KOPT-K1 (cell line): Measurements from ENCODE around the gene PRKCE.
A peak's percentile ranks its signal among the peaks of the same experiment; 100 is the strongest.

Source experiments
- H3K27ac ChIP-seq: fragments of 200-600 bp; sonication (generic); 2 replicates; pipeline ENCODE4 v1.5.1; 2016; ENCODE audit warnings: antibody characterized with exemption, mild to moderate bottlenecking, low read depth, low read length; ENCODE audit not compliant: poor library complexity, severe bottlenecking
- H3K36me3 ChIP-seq: fragments of 200-600 bp; sonication (generic); 2 replicates; pipeline ENCODE4 v1.5.1; 2017; ENCODE audit warnings: antibody characterized with exemption, mild to moderate bottlenecking, low read length, moderate library complexity; ENCODE audit not compliant: insufficient read depth
- H3K9me3 ChIP-seq: fragments of 200-600 bp; sonication (generic); 2 replicates; pipeline ENCODE4 v1.5.1; 2017; ENCODE audit warnings: antibody characterized with exemption, low read length, mild to moderate bottlenecking; ENCODE audit not compliant: insufficient read depth, poor library complexity, severe bottlenecking

Gene PRKCE

GRCh38 chr2:45979065-45979464 lies 327.6 kb downstream of the PRKCE start:
- no peaks in the 10 kb centered on the region for H3K36me3 ChIP-seq

DNA sequence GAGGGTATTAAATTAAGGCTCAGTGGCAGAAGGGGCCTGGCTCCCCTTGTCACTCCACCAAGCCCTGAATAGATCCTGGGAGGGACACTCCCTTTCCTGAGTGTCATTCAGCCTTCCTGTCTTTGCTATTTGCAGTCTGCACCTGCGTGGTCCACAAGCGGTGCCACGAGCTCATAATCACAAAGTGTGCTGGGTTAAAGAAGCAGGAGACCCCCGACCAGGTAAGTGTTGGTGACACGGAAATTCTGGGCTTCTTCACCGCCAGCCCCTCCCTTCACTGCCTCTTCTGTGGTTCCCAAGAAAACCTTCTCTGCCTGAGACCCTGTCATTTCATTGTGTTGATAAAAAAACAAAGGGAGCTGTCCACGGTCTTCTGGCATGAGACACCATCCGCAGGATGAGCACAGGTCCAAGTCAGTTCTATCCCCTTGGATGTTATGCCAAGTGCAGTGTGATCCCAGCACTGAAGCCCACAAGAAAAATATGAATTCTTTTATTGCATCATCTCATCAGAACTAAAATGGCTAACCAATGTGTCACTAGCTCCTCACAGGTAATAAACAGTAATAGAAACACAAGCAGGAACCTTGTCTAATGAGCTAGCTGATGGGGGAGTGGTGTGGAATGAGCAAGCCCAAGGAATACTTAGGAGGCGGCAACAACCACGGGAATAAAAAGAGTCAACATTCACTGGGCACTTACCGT lies 328.8 kb downstream of the PRKCE start:
- Histone ChIP-seq H3K9me3 (no peaks in the 10 kb centered on the region), H3K36me3 (no peaks in the 10 kb centered on the region), H3K27ac (no peak overlapping the region)

More at GRCh38 chr2:45979065-45979464, 327.6 kb downstream of the PRKCE start:
- Histone ChIP-seq H3K9me3 (no peaks in the 10 kb centered on the region), H3K27ac (no peak overlapping the region)

- Histone ChIP-seq H3K9me3 (no peaks in the 10 kb centered on the region), H3K27ac (no peak overlapping the region), H3K36me3 (no peaks in the 10 kb centered on the region)
Measured at GRCh38 chr2:45981384-45981930, 330.0 kb downstream of the PRKCE start.

DNA sequence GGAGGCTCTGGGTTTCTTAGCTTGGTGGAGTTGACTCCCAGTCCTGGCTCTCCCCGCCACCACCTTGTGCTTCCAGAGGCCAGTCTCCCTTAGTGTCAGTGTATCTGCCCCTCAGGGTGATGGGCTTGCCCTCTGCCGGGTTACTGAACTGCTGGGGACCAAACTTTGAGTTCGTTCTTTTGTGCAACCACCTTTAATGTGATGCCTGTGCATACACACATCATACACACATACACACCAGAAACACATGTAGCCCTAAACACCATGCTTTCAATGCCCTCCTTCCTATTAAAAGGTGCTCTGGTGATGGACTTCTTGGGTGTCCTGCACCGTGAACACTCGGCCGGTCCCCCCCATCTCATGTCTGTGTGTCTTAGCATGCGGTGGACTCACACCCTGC lies 330.6 kb downstream of the PRKCE start:
- Histone ChIP-seq H3K27ac (no peak overlapping the region), H3K36me3 (no peaks in the 10 kb centered on the region), H3K9me3 (no peaks in the 10 kb centered on the region)

GRCh38 chr2:45983213-45983612 lies 331.7 kb downstream of the PRKCE start:
- Histone ChIP-seq H3K36me3 (no peaks in the 10 kb centered on the region), H3K9me3 (no peaks in the 10 kb centered on the region), H3K27ac (no peak overlapping the region)

DNA sequence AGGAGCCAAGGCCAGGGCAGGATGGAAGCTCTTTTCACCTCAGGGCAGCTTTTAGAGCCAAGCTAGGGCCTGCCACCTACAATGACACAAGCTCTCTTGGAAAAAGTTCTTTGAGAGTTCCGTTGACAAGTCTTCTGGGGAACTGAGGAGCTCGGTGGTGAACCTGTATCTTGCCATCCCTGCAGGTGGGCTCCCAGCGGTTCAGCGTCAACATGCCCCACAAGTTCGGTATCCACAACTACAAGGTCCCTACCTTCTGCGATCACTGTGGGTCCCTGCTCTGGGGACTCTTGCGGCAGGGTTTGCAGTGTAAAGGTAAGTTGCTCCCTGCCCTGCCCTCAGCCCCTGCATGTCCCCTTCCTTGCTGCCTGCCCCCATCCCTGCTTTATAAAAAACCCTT lies 332.9 kb downstream of the PRKCE start:
- Histone ChIP-seq H3K27ac (no peak overlapping the region), H3K36me3 (no peaks in the 10 kb centered on the region), H3K9me3 (no peaks in the 10 kb centered on the region)

DNA sequence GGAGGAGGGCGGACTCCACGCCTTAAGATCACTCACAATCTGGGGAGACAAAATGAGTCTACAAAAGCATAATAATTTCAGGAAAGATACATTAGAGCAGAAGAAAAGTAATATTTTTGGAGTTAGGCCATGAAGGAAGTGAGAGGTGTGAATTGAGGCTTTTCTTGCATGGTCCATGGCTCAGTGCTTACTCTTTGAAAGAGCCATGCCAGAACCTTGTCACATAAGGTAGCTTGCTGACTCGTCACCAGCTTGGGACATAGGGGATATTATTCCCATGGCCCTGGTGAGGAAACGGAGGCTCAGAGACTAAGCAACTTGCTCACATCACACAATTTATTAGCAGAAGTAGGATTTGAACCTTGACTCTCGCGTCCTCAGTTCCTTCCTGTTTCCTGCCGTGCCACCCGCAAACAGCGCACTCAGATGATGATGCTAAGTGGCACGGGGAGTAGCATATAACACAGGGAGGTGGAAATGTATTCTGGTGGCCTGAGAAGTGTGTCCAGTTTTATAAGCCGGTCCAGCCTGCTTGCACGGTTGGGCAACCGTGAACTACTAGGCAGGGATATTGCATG lies 333.5 kb downstream of the PRKCE start:
- H3K36me3 ChIP-seq: no peaks in the 10 kb centered on the region
- H3K9me3 ChIP-seq: no peaks in the 10 kb centered on the region
- no peak overlapping the region for H3K27ac ChIP-seq

- no peak overlapping the region for H3K27ac ChIP-seq
- no peaks in the 10 kb centered on the region for H3K36me3 ChIP-seq
- no peaks in the 10 kb centered on the region for H3K9me3 ChIP-seq
Measured at GRCh38 chr2:45986509-45986908, 335.0 kb downstream of the PRKCE start.

DNA sequence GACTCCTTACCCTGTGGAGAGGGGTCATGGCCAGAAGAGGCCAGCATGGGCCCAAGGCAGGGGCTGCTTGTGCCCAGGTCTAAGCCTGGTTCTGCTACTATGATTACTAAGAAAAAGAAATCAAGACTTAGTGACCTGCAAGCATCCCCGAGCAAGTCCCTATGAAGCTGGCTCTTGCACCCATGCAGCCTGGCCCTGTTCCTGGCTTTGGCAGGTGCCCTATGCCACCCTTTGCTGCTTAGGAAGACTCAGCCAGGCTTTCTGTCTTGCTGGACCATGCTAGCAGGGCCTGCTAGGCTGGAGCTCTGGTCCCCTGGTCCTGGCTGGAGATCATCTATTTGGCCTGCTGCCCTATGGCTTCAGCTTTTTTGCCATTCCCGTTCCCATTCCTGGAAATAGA lies 336.4 kb downstream of the PRKCE start:
- no peaks in the 10 kb centered on the region for H3K36me3 ChIP-seq
- no peaks in the 10 kb centered on the region for H3K9me3 ChIP-seq
- no peak overlapping the region for H3K27ac ChIP-seq

GRCh38 chr2:45988879-45989278 lies 337.4 kb downstream of the PRKCE start:
- Histone ChIP-seq H3K27ac (no peak overlapping the region), H3K9me3 (no peaks in the 10 kb centered on the region), H3K36me3 (no peaks in the 10 kb centered on the region)

DNA sequence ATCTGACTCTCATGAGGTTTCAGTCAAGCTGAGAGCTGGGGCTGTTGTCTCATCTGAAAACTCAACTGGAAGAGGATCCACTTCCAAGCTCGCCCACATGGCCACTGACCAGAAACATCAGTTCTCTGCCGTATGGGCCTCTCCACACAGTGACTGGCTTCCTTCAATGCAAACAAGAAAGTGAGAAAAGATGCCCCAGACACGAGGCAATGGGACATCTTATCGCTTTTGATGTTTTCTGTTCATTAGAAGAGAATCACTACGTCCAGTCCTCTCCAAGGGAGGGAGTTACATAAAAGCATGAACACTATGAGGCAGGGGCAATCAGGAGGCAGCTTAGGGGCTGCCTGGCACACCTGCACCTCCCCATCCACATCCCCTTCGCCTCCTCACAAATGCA lies 338.7 kb downstream of the PRKCE start:
- Histone ChIP-seq H3K9me3 (no peaks in the 10 kb centered on the region), H3K27ac (no peak overlapping the region), H3K36me3 (no peaks in the 10 kb centered on the region)

GRCh38 chr2:45992021-45992740 lies 340.7 kb downstream of the PRKCE start:
- no peaks in the 10 kb centered on the region for H3K36me3 ChIP-seq
- no peak overlapping the region for H3K27ac ChIP-seq
- H3K9me3 ChIP-seq: no peaks in the 10 kb centered on the region

DNA sequence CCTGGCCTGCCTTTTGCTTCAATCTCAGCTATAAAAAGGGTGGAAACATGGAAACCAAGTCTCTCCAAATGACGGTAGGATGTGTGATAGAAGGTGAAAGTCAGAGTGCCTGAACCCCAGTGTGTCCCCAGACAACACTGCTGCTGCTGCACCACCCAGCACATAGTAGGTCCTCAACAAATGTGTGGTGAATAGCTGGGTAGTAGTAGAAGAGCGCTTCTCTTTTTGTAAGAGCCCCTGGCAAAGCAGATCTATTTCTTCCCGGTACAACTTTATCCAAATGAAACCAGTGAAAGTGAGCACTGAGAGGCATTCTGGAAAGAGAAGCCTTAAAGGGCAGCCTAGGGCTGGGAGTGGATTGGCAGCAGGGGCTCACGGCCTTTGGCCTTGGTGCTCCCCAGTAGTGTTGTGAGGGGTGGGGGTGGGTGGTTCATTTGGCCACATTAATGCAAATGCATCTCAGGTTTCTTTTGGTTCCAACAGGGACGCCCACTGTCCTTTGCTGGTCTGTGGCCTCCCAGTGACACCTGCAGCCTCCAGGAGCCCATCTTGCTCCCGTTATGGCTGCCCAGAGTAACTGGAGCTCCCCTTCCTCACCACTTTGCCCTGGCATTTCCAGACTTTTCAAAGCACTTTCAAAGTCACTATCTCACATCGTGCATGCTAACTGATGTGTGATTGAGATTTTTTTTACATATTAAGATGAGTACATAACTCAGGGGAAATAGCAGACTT lies 341.4 kb downstream of the PRKCE start:
- peak overlapping the region; percentile 7 for H3K27ac ChIP-seq
- no peaks in the 10 kb centered on the region for H3K9me3 ChIP-seq
- H3K36me3 ChIP-seq: no peaks in the 10 kb centered on the region

DNA sequence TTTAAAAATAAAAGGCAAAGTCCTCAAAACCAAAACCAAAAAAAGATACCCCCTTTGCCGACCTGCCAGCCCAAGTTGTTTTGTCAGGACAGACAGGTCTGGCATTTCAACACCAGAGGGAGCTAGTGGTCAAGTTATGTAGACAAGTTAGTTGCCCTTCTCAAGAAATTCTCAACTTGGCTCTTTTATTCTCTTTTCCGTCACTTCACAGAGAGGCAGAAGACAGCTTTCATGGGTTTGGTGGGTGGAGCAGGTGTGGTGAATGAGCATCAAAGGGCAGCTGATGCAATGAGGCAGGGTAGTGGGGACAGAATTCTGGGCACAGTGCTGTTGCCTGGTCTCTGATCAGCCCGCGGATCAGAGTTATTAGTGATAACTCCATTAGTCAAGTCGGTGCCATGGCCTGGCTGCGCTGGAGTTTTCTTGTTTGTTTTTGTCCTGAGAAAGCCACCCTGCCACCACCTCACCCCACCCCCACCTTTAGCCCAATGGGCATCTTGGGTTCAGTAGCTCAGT lies 342.1 kb downstream of the PRKCE start:
- H3K9me3 ChIP-seq: no peaks in the 10 kb centered on the region
- H3K27ac ChIP-seq: peak overlapping the region; percentile 7
- H3K36me3 ChIP-seq: no peaks in the 10 kb centered on the region

GRCh38 chr2:45994060-45994459 lies 342.6 kb downstream of the PRKCE start:
- Histone ChIP-seq H3K27ac (no peak overlapping the region), H3K36me3 (no peaks in the 10 kb centered on the region), H3K9me3 (no peaks in the 10 kb centered on the region)
